Measurements from ENCODE around the gene RNF225.
"Not testable (repeated sequence)": the region's sequence is repeated elsewhere in the genome, so short reads cannot be mapped to it uniquely, and the experiment has no call there.

GRCh38 chr19:58376724-58377123, 18.7 kb upstream of the RNF225 start:
- TF ChIP-seq CTCF (IDR thresholded peaks at IDR 0.05 in 4 of 5, conservative IDR thresholded peaks at IDR 0.05 in 1 of 5); POLR2A (IDR thresholded peaks at IDR 0.05): not testable (repeated sequence)
